Hepatocyte (in vitro differentiated cells): ENCODE measurements around the gene MARCHF9. TPM values are rescaled to one million over a fixed set of nuclear protein-coding genes. Genes with fewer than 3 reads are reported as not detected.

Source experiments
- DNase-seq: peaks from one replicate; pipeline ENCODE4 v3.0.0-alpha.2; 2016; ENCODE audit warnings: low spot score
- H2AFZ ChIP-seq: fragments of 200-600 bp; sonication (generic); 2 replicates; pipeline ENCODE4 v1.6.0; 2016; ENCODE audit warnings: antibody characterized with exemption, mild to moderate bottlenecking
- H3K27ac ChIP-seq: fragments of 200-600 bp; sonication (generic); 2 replicates; pipeline ENCODE4 v1.5.1; 2016; ENCODE audit warnings: mild to moderate bottlenecking
- H3K27me3 ChIP-seq: fragments of 200-600 bp; sonication (generic); 2 replicates; pipeline ENCODE4 v1.6.1; 2016
- H3K36me3 ChIP-seq: fragments of 200-600 bp; sonication (generic); replicated peaks from 2 replicates; pipeline ENCODE4 v1.5.1; 2016; ENCODE audit warnings: low read depth; ENCODE audit not compliant: insufficient read depth
- H3K4me1 ChIP-seq: fragments of 200-600 bp; sonication (generic); 2 replicates; pipeline ENCODE4 v1.5.1; 2016; ENCODE audit warnings: mild to moderate bottlenecking, moderate library complexity; ENCODE audit not compliant: insufficient read depth
- H3K4me2 ChIP-seq: fragments of 200-600 bp; sonication (generic); 2 replicates; pipeline ENCODE4 v1.6.0; 2016
- H3K4me3 ChIP-seq: fragments of 200-600 bp; sonication (generic); 2 replicates; pipeline ENCODE4 v1.5.1; 2016; ENCODE audit warnings: mild to moderate bottlenecking
- H3K79me2 ChIP-seq: fragments of 200-600 bp; sonication (generic); 2 replicates; pipeline ENCODE4 v1.6.0; 2017; ENCODE audit warnings: mild to moderate bottlenecking
- H3K9me2 ChIP-seq: fragments of 200-600 bp; sonication (generic); replicated peaks from 2 replicates; pipeline ENCODE4 v1.6.0; 2017; ENCODE audit warnings: mild to moderate bottlenecking; ENCODE audit not compliant: insufficient read depth
- H3K9me3 ChIP-seq: fragments of 200-600 bp; sonication (generic); 2 replicates; pipeline ENCODE4 v1.5.1; 2016; ENCODE audit warnings: low read depth, mild to moderate bottlenecking
- H4K20me1 ChIP-seq: fragments of 200-600 bp; sonication (generic); 2 replicates; pipeline ENCODE4 v1.6.0; 2016; ENCODE audit warnings: mild to moderate bottlenecking; ENCODE audit not compliant: insufficient read depth, poor library complexity, severe bottlenecking
- CTCF ChIP-seq: fragments of 200-600 bp; sonication (generic); IDR thresholded peaks from 2 replicates; pipeline ENCODE4 v1.5.1; 2016; ENCODE audit warnings: antibody characterized with exemption, mild to moderate bottlenecking; ENCODE audit not compliant: poor library complexity
- EZH2 ChIP-seq: fragments of 200-600 bp; sonication (generic); IDR thresholded peaks from 2 replicates; pipeline ENCODE4 v1.6.1; 2016; ENCODE audit warnings: antibody characterized with exemption, mild to moderate bottlenecking, borderline replicate concordance
- EZH2phosphoT487 ChIP-seq: fragments of 200-600 bp; sonication (generic); IDR thresholded peaks from one replicate; pipeline ENCODE4 v1.6.1; 2018; ENCODE audit warnings: antibody characterized with exemption, mild to moderate bottlenecking, low read depth, moderate library complexity; ENCODE audit not compliant: unreplicated experiment, severe bottlenecking
- WGBS: methylation state at CpG from one replicate; pipeline ENCODE4 v1.1.6; 2016; ENCODE audit warnings: low lambda C conversion rate; ENCODE audit errors: missing lambda C conversion rate; 5-methylcytosine and 5-hydroxymethylcytosine counted together
- polyA plus RNA-seq: library from polyadenylated mRNA; unstranded; fragments of >200 nt; fragmentation: Nextera tagmentation; extraction: Ambion mirVana; gene quantifications from 2 replicates; pipeline ENCODE4 v1.2.1, GENCODE V29; 2016
- total RNA-seq: library from RNA; depleted of rRNA; stranded (reverse); fragments of >200 nt; gene quantifications from 2 replicates; pipeline ENCODE4 v1.2.3, GENCODE V29; 2014

MARCHF9 gene
- total and polyA plus RNA-seq, 2 experiments from 2014 or later, result 13.6 to 16.9 TPM

GRCh38 chr12:57744777-57745484 is 10.0 kb upstream of the MARCHF9 start, which contains the start of gene TSPAN31:
TSPAN31 (plus strand) TSS chr12:57745039; CDS start chr12:57745155, 116 bp downstream.
- no peaks in the 10 kb centered on the region for H3K9me2 ChIP-seq
- 2% methylated on average over 24 of the region's 29 CpGs for WGBS
- peak within 1 kb of the TSS; percentile 18 for H2AFZ ChIP-seq

GRCh38 chr12:57745485-57745881 is 9.4 kb upstream of the MARCHF9 start:
- peak overlapping the region; percentile 76 for H3K4me2 ChIP-seq
- H3K36me3 ChIP-seq, result peaks cover 3% of the 10 kb centered on the region
- WGBS, result 54% methylated on average over 8 of the region's 8 CpGs
- H3K27me3 ChIP-seq, result peaks cover 30% of the 10 kb centered on the region
- H3K4me3 ChIP-seq, result peak overlapping the region; percentile 58
- no peak overlapping the region for H2AFZ ChIP-seq
- no peak for DNase-seq
- H3K9me3 ChIP-seq, result no peaks in the 10 kb centered on the region
- peak overlapping the region; percentile 97 for H3K27ac ChIP-seq
- peaks cover 5% of the 10 kb centered on the region for H3K4me1 ChIP-seq
- no peaks in the 10 kb centered on the region for H4K20me1 ChIP-seq
- TF ChIP-seq EZH2phosphoT487, result no peak
- no peaks in the 10 kb centered on the region for H3K9me2 ChIP-seq
- H3K79me2 ChIP-seq, result peaks cover 21% of the 10 kb centered on the region

More at GRCh38 chr12:57744777-57745484, 10.0 kb upstream of the MARCHF9 start, which contains the start of gene TSPAN31:
- H3K36me3 ChIP-seq, result peaks cover 3% of the 10 kb centered on the region
- peaks cover 16% of the 10 kb centered on the region for H3K79me2 ChIP-seq
- peak within 1 kb of the TSS; percentile 76 for H3K4me2 ChIP-seq
- peaks cover 36% of the 10 kb centered on the region for H3K27me3 ChIP-seq
- peaks cover 4% of the 10 kb centered on the region for H3K4me1 ChIP-seq
- H3K4me3 ChIP-seq, result peak within 1 kb of the TSS; percentile 58
- no peaks in the 10 kb centered on the region for H4K20me1 ChIP-seq
- peak; percentile 98 for DNase-seq
- peak within 1 kb of the TSS; percentile 97 for H3K27ac ChIP-seq
- H3K9me3 ChIP-seq, result no peaks in the 10 kb centered on the region
- no peak for TF ChIP-seq CTCF
- TF ChIP-seq EZH2phosphoT487, result no peak
- no peak for TF ChIP-seq EZH2

- Histone ChIP-seq H4K20me1 (no peaks in the 10 kb centered on the region), H3K27ac (peak overlapping the region; percentile 97), H2AFZ (no peak overlapping the region), H3K4me1 (peaks cover 10% of the 10 kb centered on the region), H3K9me2 (no peaks in the 10 kb centered on the region), H3K36me3 (peaks cover 3% of the 10 kb centered on the region), H3K4me2 (peak overlapping the region; percentile 76), H3K4me3 (no peak overlapping the region), H3K27me3 (peaks cover 25% of the 10 kb centered on the region), H3K79me2 (peaks cover 27% of the 10 kb centered on the region), H3K9me3 (no peaks in the 10 kb centered on the region)
- no peak for TF ChIP-seq EZH2
- TF ChIP-seq EZH2phosphoT487, result no peak
- no peak for TF ChIP-seq CTCF
- 99% methylated on average over 3 of the region's 3 CpGs for WGBS
- DNase-seq, result no peak
Measured at GRCh38 chr12:57746025-57746424, 8.9 kb upstream of the MARCHF9 start.

GRCh38 chr12:57749061-57749460 is 5.8 kb upstream of the MARCHF9 start:
- Histone ChIP-seq H3K27me3 (no peaks in the 10 kb centered on the region), H3K36me3 (peaks cover 3% of the 10 kb centered on the region), H2AFZ (no peak overlapping the region), H3K79me2 (peaks cover 35% of the 10 kb centered on the region), H3K9me3 (no peaks in the 10 kb centered on the region), H3K4me2 (no peak overlapping the region), H3K4me3 (no peak overlapping the region), H4K20me1 (no peaks in the 10 kb centered on the region), H3K9me2 (no peaks in the 10 kb centered on the region), H3K27ac (no peak overlapping the region), H3K4me1 (peaks cover 25% of the 10 kb centered on the region)
- 92% methylated on average over 5 of the region's 5 CpGs for WGBS
- no peak for DNase-seq
- TF ChIP-seq EZH2, result no peak
- TF ChIP-seq EZH2phosphoT487, result no peak
- no peak for TF ChIP-seq CTCF
